ENCODE data around the gene AGBL2. TPM values are rescaled to one million over a fixed set of nuclear protein-coding genes. Genes with fewer than 3 reads are reported as not detected.
"Not testable (repeated sequence)": the region's sequence is repeated elsewhere in the genome, so short reads cannot be mapped to it uniquely, and the experiment has no call there.

Gene AGBL2
- total RNA-seq, 1 experiment from 2014 or later: 0.04 TPM

DNA sequence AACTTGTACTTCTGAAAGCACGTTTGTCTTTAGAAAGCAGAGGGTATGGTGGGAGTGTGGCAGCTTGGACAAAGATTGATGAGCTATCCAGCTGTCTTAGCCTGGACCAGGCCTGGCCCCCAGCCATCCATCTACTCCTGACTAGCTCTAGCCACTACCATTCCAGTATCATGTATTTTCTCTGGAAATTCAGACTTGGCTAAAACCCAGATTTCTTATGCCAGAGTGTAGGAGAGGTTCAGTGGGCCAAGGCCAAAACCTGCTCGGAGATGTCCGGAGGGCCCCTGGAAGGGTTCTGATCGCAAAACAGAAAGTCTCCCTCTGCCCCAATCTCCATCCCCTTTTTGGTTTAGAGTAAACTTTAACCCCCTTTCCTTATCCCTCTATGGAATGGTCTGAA lies 48.0 kb downstream of the AGBL2 start:
- peak; percentile 76 to 86 for DNase-seq
- Histone ChIP-seq H3K4me1 (peaks cover 17% of the 10 kb centered on the region), H3K9me3 (replicated peaks) (no peaks in the 10 kb centered on the region), H3K27me3 (no peaks in the 10 kb centered on the region), H3K4me3 (no peak overlapping the region), H3K36me3 (no peaks in the 10 kb centered on the region), H3K27ac (no peak overlapping the region)

- H3K27ac ChIP-seq; H3K4me3 ChIP-seq; H3K27me3 ChIP-seq; DNase-seq; H3K36me3 ChIP-seq; H3K9me3 ChIP-seq (replicated peaks): not testable (repeated sequence)
- peaks cover 15% of the 10 kb centered on the region for H3K4me1 ChIP-seq
These were observed 50.2 kb downstream of the AGBL2 start for GRCh38 chr11:47664936-47665335.

GRCh38 chr11:47661245-47661644 lies 53.9 kb downstream of the AGBL2 start:
- Histone ChIP-seq H3K9me3 (replicated peaks) (no peaks in the 10 kb centered on the region), H3K27ac (no peak overlapping the region), H3K4me3 (no peak overlapping the region), H3K36me3 (no peaks in the 10 kb centered on the region), H3K4me1 (0 out of 2 replicates have a peak, but pooled peaks cover 3% of the 10 kb centered on the region), H3K27me3 (0 out of 2 replicates have a peak, but pooled peaks cover 6% of the 10 kb centered on the region)
- DNase-seq: no peak

GRCh38 chr11:47659276-47659675 lies 55.9 kb downstream of the AGBL2 start:
- no peaks in the 10 kb centered on the region for H3K9me3 ChIP-seq (replicated peaks)
- H3K27me3 ChIP-seq: 0 out of 2 replicates have a peak, but pooled peaks cover 6% of the 10 kb centered on the region
- no peaks in the 10 kb centered on the region for H3K36me3 ChIP-seq
- H3K27ac ChIP-seq: no peak overlapping the region
- 0 out of 2 replicates have a peak, but pooled peaks cover 3% of the 10 kb centered on the region for H3K4me1 ChIP-seq
- DNase-seq: no peak
- H3K4me3 ChIP-seq: no peak overlapping the region

- Histone ChIP-seq H3K4me3 (no peak overlapping the region), H3K36me3 (no peaks in the 10 kb centered on the region), H3K27ac (no peak overlapping the region)
These were observed 58.8 kb downstream of the AGBL2 start for GRCh38 chr11:47656260-47656885.

GRCh38 chr11:47651818-47652469 lies 63.2 kb downstream of the AGBL2 start:
- Histone ChIP-seq H3K27me3 (no peaks in the 10 kb centered on the region), H3K27ac (no peak overlapping the region), H3K4me3 (no peak overlapping the region), H3K4me1 (no peaks in the 10 kb centered on the region), H3K36me3 (no peaks in the 10 kb centered on the region), H3K9me3 (replicated peaks) (peaks cover 2% of the 10 kb centered on the region; the same call in 1 of the 2 replicates)
- DNase-seq: no peak

More at GRCh38 chr11:47656260-47656885, 58.8 kb downstream of the AGBL2 start:
- no peak for DNase-seq
- Histone ChIP-seq H3K4me1 (no peaks in the 10 kb centered on the region), H3K9me3 (replicated peaks) (peaks cover 2% of the 10 kb centered on the region; the same call in 1 of the 2 replicates), H3K27me3 (0 out of 2 replicates have a peak, but pooled peaks cover 6% of the 10 kb centered on the region)

- peaks cover 2% of the 10 kb centered on the region; the same call in 1 of the 2 replicates for H3K9me3 ChIP-seq (replicated peaks)
- no peaks in the 10 kb centered on the region for H3K27me3 ChIP-seq
- no peak for DNase-seq
- H3K4me3 ChIP-seq: no peak overlapping the region
- no peaks in the 10 kb centered on the region for H3K4me1 ChIP-seq
- H3K27ac ChIP-seq: no peak overlapping the region
- H3K36me3 ChIP-seq: no peaks in the 10 kb centered on the region
These were observed 65.9 kb downstream of the AGBL2 start for GRCh38 chr11:47649276-47649675.

GRCh38 chr11:47646019-47646418 lies 69.2 kb downstream of the AGBL2 start:
- H3K36me3 ChIP-seq: no peaks in the 10 kb centered on the region
- no peak overlapping the region for H3K27ac ChIP-seq
- peaks cover 6% of the 10 kb centered on the region for H3K4me1 ChIP-seq
- no peaks in the 10 kb centered on the region for H3K27me3 ChIP-seq
- no peak for DNase-seq
- no peak overlapping the region for H3K4me3 ChIP-seq
- no peaks in the 10 kb centered on the region for H3K9me3 ChIP-seq (replicated peaks)

DNA sequence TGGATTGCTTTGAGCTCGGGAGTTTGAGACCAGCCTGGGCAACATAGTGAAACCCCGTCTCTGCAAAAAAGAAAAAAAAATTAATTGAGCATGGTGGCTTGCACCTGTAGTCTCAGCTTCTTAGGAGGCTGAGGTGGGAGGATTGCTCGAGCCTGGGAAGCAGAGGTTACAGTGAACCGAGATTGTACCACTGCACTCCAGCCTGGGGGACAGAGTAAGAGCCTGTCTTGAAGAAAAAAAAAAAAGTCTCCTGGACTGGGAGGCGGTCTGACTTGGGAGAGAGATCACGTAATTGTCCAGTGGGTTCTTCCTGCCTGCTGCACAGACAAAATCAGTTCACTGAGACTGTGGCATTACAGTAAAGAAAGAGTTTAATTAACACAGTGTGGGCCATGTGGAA lies 69.7 kb downstream of the AGBL2 start:
- Histone ChIP-seq H3K27me3 (no peaks in the 10 kb centered on the region), H3K4me1 (peaks cover 6% of the 10 kb centered on the region), H3K27ac (no peak overlapping the region), H3K4me3 (no peak overlapping the region), H3K36me3 (no peaks in the 10 kb centered on the region), H3K9me3 (replicated peaks) (no peaks in the 10 kb centered on the region)
- DNase-seq: no peak

GRCh38 chr11:47642099-47642855 lies 72.9 kb downstream of the AGBL2 start, which contains the start of gene MTCH2:
TSS of gene MTCH2 (minus strand) at chr11:47642559. CDS start at chr11:47642465, 94 bp downstream.
- H3K27me3 ChIP-seq: no peaks in the 10 kb centered on the region
- peak within 1 kb of the TSS; percentile 71 for H3K4me3 ChIP-seq
- H3K9me3 ChIP-seq (replicated peaks): no peaks in the 10 kb centered on the region
- peak within 1 kb of the TSS; percentile 52 for H3K27ac ChIP-seq
- peaks cover 7% of the 10 kb centered on the region; the same call in 1 of the 2 replicates for H3K36me3 ChIP-seq
- peaks cover 6% of the 10 kb centered on the region for H3K4me1 ChIP-seq
- DNase-seq: peak; percentile 97 to 98

DNA sequence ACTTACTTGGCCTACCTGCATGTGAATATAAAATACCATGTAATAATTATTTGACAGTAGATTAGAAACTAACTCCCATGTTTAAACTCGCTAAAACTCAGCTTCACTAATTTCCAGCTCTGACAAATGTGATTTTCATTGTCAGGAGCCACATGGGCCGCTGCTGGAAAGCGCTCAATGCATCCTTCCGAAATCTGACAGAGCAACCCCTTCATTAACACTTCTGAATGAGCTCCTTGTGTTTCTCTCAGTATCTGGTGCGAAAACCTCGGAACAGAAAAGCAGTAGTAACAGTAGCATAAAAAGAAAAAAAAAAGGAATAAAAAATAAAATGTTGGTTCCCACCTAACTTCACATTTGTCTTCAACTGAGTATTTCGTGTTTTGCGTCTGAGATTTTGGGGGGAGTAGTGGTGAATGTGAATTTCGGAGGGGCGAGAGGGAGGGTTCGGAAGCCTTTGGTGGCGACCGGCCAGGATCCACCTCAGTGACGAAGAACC lies 73.5 kb downstream of the AGBL2 start:
- Histone ChIP-seq H3K9me3 (replicated peaks) (no peaks in the 10 kb centered on the region), H3K4me1 (peaks cover 6% of the 10 kb centered on the region), H3K36me3 (peaks cover 7% of the 10 kb centered on the region; the same call in 1 of the 2 replicates), H3K27ac (peak overlapping the region; percentile 52), H3K27me3 (no peaks in the 10 kb centered on the region), H3K4me3 (peak overlapping the region; percentile 71)
- DNase-seq: no peak

DNA sequence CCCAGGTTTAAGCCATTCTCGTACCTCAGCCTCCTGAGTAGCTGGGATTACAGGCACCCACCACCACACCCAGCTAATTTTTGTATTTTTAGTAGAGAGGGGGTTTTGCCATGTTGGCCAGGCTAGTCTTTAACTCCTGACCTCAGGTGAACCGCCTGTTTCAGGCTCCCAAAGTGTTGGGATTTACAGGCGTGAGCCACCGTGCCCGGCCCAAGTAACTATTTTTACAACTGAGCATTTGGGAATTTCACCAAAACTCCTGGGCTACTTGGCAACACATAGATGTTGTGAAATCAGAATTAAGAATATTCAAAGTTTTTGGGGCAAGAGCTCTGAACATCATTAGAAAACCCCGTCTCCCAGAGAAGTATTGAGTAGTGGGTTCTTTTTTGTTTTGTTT lies 74.7 kb downstream of the AGBL2 start:
- not testable (repeated sequence) for H3K4me3 ChIP-seq, H3K27ac ChIP-seq

GRCh38 chr11:47636331-47636730 lies 78.8 kb downstream of the AGBL2 start:
- not testable (repeated sequence) for DNase-seq; H3K9me3 ChIP-seq (replicated peaks); H3K4me3 ChIP-seq; H3K27ac ChIP-seq; H3K4me1 ChIP-seq; H3K27me3 ChIP-seq
- peaks cover 28% of the 10 kb centered on the region for H3K36me3 ChIP-seq

More for the DNA sequence above, 74.7 kb downstream of the AGBL2 start:
- not testable (repeated sequence) for DNase-seq; H3K4me1 ChIP-seq; H3K9me3 ChIP-seq (replicated peaks); H3K27me3 ChIP-seq
- peaks cover 12% of the 10 kb centered on the region; the same call in 1 of the 2 replicates for H3K36me3 ChIP-seq

DNA sequence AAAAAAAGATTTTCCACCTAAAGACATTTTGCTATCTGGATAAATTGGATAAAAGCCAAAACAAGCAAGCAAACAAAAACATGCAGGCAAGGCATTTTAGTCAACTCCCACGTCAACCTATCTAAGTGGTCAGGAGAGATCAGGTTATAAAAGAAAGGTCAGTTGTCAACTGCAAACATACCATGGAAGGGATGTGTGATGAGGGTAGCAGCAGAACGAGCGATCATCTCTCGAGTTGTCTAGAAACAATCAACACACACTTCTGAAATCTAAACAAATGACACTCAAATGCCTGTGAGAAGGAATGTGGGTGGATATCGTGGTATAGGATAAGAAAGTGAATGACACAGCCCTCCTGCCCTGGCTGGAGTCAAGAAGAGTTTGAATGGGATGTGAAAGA lies 83.7 kb downstream of the AGBL2 start:
- H3K4me3 ChIP-seq: no peak overlapping the region
- no peaks in the 10 kb centered on the region for H3K4me1 ChIP-seq
- H3K9me3 ChIP-seq (replicated peaks): no peaks in the 10 kb centered on the region
- peaks cover 54% of the 10 kb centered on the region for H3K36me3 ChIP-seq
- no peak overlapping the region for H3K27ac ChIP-seq
- DNase-seq: no peak
- no peaks in the 10 kb centered on the region for H3K27me3 ChIP-seq

GRCh38 chr11:47628026-47628425 lies 87.1 kb downstream of the AGBL2 start:
- H3K36me3 ChIP-seq: peaks cover 61% of the 10 kb centered on the region

More at GRCh38 chr11:47628026-47628425, 87.1 kb downstream of the AGBL2 start:
- H3K4me3 ChIP-seq: no peak overlapping the region
- H3K27me3 ChIP-seq: no peaks in the 10 kb centered on the region
- H3K27ac ChIP-seq: no peak overlapping the region
- H3K4me1 ChIP-seq: no peaks in the 10 kb centered on the region
- no peaks in the 10 kb centered on the region for H3K9me3 ChIP-seq (replicated peaks)
- no peak for DNase-seq

All from SJCRH30 (cell line).